ENCODE results near the gene SORL1. TPM values are rescaled to one million over a fixed set of nuclear protein-coding genes. Genes with fewer than 3 reads are reported as not detected.

Gene SORL1
- total and polyA plus RNA-seq, 2 of the 13 experiments (the other 11 are each of a cell fraction or from before 2014, with no cell fraction given) = 21.3 to 148 TPM

DNA sequence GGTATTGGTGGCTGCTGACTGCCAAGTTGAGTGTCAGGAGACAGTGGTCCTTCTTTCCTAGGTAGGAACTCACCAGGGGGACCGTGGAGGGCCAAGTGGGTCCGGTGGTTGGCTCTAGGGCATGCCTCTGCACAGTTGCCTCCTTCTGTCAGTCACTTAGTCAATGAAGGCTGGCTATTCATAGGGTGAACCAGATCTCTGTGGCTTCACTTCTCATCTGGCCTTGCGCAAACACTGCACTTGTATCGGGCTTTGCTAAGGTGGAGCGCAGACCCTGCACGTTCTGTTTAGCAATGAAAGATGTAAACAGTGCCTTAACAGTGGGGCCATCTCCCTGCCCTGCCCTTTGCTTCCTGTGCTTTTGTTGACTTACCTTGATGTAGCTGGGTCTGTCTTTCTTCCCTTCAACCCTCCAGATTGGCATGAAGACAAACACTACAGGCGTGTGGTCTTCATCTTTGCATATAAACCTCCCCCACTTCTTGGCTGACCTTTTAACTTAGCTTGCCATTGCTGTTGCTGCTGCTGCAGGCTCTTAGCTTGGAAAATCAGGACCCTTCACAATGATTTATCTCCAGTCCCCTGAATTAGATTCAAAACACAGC, 7.4 kb downstream of the SORL1 start (continued):
- TF ChIP-seq AFF4 (CRISPR knock-in tag; IDR thresholded peaks at IDR 0.05) (no peak), ZBTB7A (CRISPR knock-in tag; IDR thresholded peaks at IDR 0.05) (peak; percentile 93), ELK4 (CRISPR knock-in tag; IDR thresholded peaks at IDR 0.05; ENCODE audit: borderline replicate concordance) (no peak), ZNF44 (CRISPR knock-in tag; IDR thresholded peaks at IDR 0.05) (no peak), HNRNPL (IDR thresholded peaks at IDR 0.05; ENCODE audit: low read depth, low read length) (no peak), ZNF350 (CRISPR knock-in tag; IDR thresholded peaks at IDR 0.05; ENCODE audit: borderline replicate concordance, low read depth) (peak; percentile 95), CSRNP1 (CRISPR knock-in tag; IDR thresholded peaks at IDR 0.05) (peak; percentile 98), CERS6 (CRISPR knock-in tag; IDR thresholded peaks at IDR 0.05) (no peak), LCORL (IDR thresholded peaks at IDR 0.05) (no peak), LCORL (CRISPR knock-in tag; IDR thresholded peaks at IDR 0.05) (peak; percentile 99), MXD4 (CRISPR knock-in tag; IDR thresholded peaks at IDR 0.05) (peak; percentile 89), ZNF614 (CRISPR knock-in tag; IDR thresholded peaks at IDR 0.05; ENCODE audit: borderline replicate concordance) (peak; percentile 99), ZNF550 (CRISPR knock-in tag; IDR thresholded peaks at IDR 0.05; ENCODE audit: borderline replicate concordance) (no peak), FOXK1 (CRISPR knock-in tag; IDR thresholded peaks at IDR 0.05; ENCODE audit: borderline replicate concordance, low read depth) (peak; percentile 100), MTF2 (CRISPR knock-in tag; IDR thresholded peaks at IDR 0.05; ENCODE audit: borderline replicate concordance) (no peak; the same call in 1 of the 2 replicates), ZNF737 (CRISPR knock-in tag; IDR thresholded peaks at IDR 0.05; ENCODE audit: borderline replicate concordance) (no peak)
- TF ChIP-seq, protein P1, sequence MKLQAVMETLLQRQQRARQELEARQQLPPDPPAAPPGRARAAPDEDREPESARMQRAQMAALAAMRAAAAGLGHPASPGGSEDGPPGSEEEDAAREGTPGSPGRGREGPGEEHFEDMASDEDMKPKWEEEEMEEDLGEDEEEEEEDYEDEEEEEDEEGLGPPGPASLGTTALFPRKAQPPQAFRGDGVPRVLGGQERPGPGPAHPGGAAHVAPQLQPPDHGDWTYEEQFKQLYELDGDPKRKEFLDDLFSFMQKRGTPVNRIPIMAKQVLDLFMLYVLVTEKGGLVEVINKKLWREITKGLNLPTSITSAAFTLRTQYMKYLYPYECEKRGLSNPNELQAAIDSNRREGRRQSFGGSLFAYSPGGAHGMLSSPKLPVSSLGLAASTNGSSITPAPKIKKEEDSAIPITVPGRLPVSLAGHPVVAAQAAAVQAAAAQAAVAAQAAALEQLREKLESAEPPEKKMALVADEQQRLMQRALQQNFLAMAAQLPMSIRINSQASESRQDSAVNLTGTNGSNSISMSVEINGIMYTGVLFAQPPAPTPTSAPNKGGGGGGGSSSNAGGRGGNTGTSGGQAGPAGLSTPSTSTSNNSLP (IDR thresholded peaks at IDR 0.05; ENCODE audit: low read depth, low read length) = peak; percentile 83
- TF ChIP-seq, protein P2, sequence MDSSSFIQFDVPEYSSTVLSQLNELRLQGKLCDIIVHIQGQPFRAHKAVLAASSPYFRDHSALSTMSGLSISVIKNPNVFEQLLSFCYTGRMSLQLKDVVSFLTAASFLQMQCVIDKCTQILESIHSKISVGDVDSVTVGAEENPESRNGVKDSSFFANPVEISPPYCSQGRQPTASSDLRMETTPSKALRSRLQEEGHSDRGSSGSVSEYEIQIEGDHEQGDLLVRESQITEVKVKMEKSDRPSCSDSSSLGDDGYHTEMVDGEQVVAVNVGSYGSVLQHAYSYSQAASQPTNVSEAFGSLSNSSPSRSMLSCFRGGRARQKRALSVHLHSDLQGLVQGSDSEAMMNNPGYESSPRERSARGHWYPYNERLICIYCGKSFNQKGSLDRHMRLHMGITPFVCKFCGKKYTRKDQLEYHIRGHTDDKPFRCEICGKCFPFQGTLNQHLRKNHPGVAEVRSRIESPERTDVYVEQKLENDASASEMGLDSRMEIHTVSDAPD (CRISPR knock-in tag; IDR thresholded peaks at IDR 0.05) = peak; percentile 96

All from HepG2 (cell line).